Gastrocnemius medialis (tissue), 4 donors: ENCODE results near the gene ZNF25.

Experiments
- CTCF ChIP-seq, 5 experiments: fragments of 450-650 bp in 3 of 5; fragments of 200-600 bp in 2 of 5; sonication (generic) in 2 of 5; IDR thresholded peaks in 4 of 5; conservative IDR thresholded peaks in 1 of 5; 1 replicate in 4 of 5; 2 replicates in 1 of 5; pipeline ENCODE4 v1.5.1; 2016 to 2019; ENCODE audit warnings: antibody characterized with exemption in 5 of 5, mild to moderate bottlenecking in 3 of 5, moderate library complexity in 3 of 5
- POLR2A ChIP-seq, 2 donors: fragments of 450-650 bp; IDR thresholded peaks; one replicate each; pipeline ENCODE4 v1.6.1; 2017; ENCODE audit warnings: antibody characterized with exemption in 2 of 2, mild to moderate bottlenecking in 2 of 2, moderate library complexity in 2 of 2

GRCh38 chr10:37972396-37972795 is 4.1 kb downstream of the ZNF25 start:
- TF ChIP-seq CTCF (IDR thresholded peaks at IDR 0.05 in 4 of 5, conservative IDR thresholded peaks at IDR 0.05 in 1 of 5) (no peak), POLR2A (IDR thresholded peaks at IDR 0.05) (no peak)
